GM12872 (cell line): ENCODE measurements around the gene PLEKHA4.

Experiments used
- TF ChIP-seq, protein P1 (sequence below): IDR thresholded peaks from 3 replicates; pipeline ENCODE4 v1.5.1; 2011; ENCODE audit warnings: low read depth, mild to moderate bottlenecking, low read length, moderate library complexity; ENCODE audit not compliant: insufficient read depth

Gene PLEKHA4

DNA sequence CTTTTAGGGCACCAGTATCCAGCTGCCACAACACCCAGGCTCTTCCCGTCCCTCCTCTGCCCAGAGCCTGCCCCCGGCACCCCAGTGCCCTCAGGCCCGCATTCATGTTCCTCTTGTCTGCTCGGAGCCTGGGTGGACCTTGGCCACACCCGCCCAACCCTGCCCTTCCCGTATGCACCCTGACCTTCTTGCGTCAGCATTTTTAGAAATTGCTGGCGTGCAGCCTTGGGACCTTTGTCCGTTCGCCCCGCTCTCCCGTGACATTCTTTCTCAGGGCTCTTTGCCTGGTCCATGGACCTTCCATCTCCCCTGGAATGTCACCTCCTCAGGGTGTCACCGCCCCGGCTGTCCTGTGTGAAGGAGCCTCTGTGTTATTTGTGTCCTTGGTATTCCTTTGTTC, 39.3 kb upstream of the PLEKHA4 start:
- TF ChIP-seq, protein P1, sequence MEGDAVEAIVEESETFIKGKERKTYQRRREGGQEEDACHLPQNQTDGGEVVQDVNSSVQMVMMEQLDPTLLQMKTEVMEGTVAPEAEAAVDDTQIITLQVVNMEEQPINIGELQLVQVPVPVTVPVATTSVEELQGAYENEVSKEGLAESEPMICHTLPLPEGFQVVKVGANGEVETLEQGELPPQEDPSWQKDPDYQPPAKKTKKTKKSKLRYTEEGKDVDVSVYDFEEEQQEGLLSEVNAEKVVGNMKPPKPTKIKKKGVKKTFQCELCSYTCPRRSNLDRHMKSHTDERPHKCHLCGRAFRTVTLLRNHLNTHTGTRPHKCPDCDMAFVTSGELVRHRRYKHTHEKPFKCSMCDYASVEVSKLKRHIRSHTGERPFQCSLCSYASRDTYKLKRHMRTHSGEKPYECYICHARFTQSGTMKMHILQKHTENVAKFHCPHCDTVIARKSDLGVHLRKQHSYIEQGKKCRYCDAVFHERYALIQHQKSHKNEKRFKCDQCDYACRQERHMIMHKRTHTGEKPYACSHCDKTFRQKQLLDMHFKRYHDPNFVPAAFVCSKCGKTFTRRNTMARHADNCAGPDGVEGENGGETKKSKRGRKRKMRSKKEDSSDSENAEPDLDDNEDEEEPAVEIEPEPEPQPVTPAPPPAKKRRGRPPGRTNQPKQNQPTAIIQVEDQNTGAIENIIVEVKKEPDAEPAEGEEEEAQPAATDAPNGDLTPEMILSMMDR = no peak

DNA sequence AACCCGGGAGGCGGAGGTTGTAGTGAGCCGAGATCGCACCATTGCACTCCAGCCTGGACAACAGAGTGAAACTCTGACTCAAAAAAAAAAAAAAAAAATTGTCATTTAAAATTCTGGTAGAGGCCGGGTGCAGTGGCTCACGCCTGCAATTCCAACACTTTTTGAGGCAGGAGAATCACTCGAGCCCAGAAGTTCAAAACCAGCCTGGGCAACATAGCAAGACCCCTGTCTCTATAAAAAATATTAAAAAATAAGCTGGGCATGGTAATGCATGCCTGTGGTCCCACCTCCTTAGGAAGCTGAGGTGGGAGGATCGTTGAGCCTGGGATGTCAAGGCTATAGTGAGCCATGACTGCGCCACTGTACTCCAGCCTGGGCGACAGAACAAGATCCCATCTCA, 37.9 kb upstream of the PLEKHA4 start:
- TF ChIP-seq, protein P1 = no peak

DNA sequence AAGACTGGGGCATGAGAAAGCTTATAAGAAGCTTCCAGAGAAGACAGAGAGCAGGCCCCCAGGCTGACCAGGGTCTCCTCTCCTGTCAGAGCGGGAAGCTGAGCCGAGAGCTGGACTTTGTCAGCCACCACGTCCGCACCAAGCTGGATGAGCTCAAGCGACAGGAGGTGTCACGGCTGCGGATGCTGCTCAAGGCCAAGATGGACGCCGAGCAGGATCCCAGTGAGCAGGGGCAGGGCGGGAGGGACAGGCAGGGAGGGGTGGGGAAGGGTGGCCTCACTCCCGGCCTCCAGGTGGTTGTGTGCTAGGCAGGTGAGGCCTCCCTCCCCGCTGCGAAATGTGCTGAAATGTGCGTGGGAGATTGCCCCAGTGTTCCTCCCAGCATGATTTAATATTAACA, 37.2 kb upstream of the PLEKHA4 start:
- TF ChIP-seq, protein P1 = no peak

DNA sequence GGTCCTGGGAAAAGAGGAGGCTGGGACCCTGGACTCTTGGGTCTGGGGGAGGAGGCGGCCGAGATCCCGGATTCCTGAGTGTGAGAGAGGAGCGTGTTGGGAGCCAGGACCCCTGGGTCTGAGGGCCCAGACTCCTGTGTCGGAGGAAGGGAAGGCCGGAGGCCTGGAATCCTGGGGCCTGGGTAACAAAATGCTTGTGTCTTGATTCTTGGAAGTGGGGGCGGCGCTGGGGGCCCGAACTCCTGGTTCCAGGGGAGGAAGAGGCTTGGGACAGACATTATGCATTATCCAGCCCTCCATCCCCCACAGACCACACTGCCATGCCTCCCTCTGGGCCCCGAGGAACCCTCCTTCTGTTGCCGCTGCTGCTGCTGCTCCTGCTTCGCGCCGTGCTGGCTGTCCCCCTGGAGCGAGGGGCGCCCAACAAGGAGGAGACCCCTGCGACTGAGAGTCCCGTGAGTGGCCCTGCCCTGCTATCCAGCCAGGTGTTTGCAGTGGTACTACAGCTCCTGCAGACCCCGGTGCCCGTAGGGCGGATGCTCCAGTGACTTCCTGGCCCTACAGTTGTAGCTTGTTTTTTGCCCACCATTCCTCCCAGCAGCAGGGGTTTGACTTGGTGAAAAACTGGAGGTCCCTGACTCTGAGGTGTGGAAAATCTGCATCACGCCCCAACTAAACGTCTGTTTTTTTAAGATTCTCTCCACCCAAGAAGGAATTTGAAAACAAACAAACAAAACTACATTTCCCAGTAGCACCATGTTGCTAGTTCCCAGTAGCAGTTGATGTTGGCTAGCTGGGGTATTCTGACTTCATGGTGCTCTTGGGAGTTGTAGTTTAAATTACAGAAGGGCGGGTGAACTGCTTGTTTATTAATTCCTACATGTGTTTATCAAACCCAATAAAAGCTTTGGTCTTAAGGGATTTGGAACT, 32.3 kb upstream of the PLEKHA4 start:
- TF ChIP-seq, protein P1 = no peak

DNA sequence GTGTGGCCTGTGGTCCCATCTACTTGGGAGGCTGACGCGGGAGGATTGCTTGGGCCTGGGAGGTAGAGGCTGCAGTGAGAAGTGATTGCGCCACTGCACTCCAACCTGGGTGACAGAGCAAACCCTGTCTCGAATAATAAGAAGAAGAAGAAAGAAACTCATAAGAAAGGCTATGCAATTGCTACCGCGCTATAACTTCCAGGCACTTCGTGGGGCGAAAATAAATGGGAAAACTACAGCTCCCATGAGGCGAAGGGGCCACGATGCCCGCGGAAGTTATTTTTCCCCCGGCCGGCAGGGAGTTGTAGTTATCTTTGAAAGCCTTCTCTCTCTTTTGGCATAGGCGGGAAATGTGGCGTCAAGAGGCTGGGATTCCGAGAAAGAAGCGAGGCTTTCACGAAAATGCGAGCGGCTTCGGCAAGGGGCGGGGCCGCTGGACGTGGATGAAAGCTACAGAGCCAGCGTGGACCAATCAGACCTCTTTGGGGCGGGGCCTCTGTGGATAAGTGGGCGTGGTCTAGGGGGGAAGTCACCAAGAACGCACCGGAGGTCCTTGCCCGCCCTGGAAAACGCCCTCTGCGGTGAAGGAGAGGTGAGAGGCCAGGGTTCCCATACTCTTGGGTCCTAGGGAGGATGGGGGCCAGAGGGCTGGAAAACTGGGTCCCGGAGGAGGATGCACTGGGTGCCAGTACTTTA, 31.5 kb upstream of the PLEKHA4 start, which contains the start of gene NUCB1:
Gene NUCB1, plus strand, starts transcription at position 532 of the 696 bp plus-strand sequence. CDS start 485 bp downstream, outside the sequence.
- TF ChIP-seq, protein P1 = peak; percentile 12; the same call in 1 of the 3 replicates

DNA sequence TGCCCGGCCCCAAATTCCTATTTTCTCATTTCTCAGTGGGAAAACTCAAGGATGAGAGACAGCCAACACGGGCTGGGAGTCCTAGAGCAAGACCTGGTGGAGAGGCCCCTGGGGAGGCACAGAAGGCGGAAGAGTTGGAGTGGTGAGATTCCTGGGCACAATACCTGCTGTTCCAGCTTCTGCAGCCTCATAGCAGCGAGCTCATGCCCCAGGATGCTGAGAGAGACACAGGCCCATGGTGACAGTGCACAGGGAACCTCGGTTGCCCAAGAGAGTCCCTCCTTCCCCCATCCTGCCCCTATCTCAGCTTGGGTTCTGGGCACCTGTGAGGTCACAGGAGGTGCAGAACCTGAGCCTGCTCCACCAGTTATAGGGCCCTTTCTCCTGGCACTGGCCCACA, 28.8 kb upstream of the PLEKHA4 start:
- TF ChIP-seq, protein P1 = no peak

DNA sequence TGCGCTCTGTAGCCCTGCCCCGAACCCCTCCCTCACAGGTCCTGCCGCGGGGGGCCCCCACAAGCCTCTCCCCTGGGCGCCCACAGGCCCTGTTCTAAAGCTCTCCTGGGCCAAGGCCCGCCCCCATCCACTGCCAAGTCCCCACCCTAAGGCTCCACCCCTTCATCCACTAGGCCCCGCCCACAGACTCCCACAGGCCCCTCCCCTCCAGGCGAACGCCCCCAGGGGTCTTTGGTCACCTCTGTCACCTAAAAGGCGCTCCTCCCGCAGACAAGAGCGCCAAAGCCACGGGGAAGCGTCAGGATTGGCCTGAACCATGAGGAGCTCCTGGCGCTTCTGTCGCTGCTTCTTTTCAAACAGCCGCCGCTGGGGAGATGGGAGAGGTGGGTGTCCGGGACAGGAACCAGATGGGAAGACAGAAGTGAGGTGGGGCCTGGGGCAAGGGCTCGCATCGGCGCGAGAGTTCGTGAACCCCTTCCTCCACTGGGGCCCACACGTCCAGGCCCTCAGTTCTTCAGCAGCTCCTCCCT, 27.8 kb upstream of the PLEKHA4 start:
- TF ChIP-seq, protein P1 = no peak
